Caco-2 (cell line): ENCODE data around the gene CAMK4. TPM values are rescaled to one million over a fixed set of nuclear protein-coding genes. Genes with fewer than 3 reads are reported as not detected.

Experiments
- BruUV-seq: library from RNA; stranded (reverse); fragments of 400-500 nt; replicated peaks from 2 replicates; lab custom pipeline; 2021; lab: Mats Ljungman, UMichigan
- CTCF ChIA-PET: fragments of 300-600 bp; sonication (Branson Sonifier 250); formaldehyde crosslinking; loops from one replicate; lab custom pipeline; 2022; ENCODE audit warnings: antibody characterized with exemption; lab: Charles Lee
- POLR2A ChIA-PET: fragments of 300-600 bp; sonication (Branson Sonifier 250); formaldehyde crosslinking; loops from one replicate; lab custom pipeline; 2022; ENCODE audit warnings: antibody characterized with exemption; lab: Charles Lee
- DNase-seq, 2 experiments: peaks; one replicate each; pipeline versions ENCODE4 v3.0.0 to v3.0.0-alpha.2; 2020 to 2022
- H3K27me3 ChIP-seq: replicated peaks from 2 replicates; pipeline ENCODE4 v1.6.0; 2011; ENCODE audit warnings: low read length; ENCODE audit not compliant: control insufficient read depth, insufficient read depth
- H3K36me3 ChIP-seq: 2 replicates; pipeline ENCODE4 v1.5.1; 2011; ENCODE audit warnings: low read length; ENCODE audit not compliant: control insufficient read depth, insufficient read depth
- H3K4me1 ChIP-seq: fragments of 250-450 bp; sonication (Bioruptor Pico); 2 replicates; pipeline ENCODE4 v1.5.1; 2020; ENCODE audit warnings: mild to moderate bottlenecking
- H3K4me3 ChIP-seq: 2 replicates; pipeline ENCODE4 v1.5.1; 2011; ENCODE audit warnings: low read depth, mild to moderate bottlenecking, control low read depth, low read length
- H3K9me3 ChIP-seq: fragments of 250-450 bp; sonication (Bioruptor Pico); 2 replicates; pipeline ENCODE4 v1.5.1; 2020; ENCODE audit warnings: mild to moderate bottlenecking, moderate library complexity
- H3K27ac Mint-ChIP-seq: one replicate; pipeline ENCODE4 v1.8.0; 2022; ENCODE audit warnings: mixed read lengths; ENCODE audit not compliant: unreplicated experiment
- H3K27me3 Mint-ChIP-seq: one replicate; pipeline ENCODE4 v1.8.0; 2022; ENCODE audit warnings: mixed read lengths; ENCODE audit not compliant: insufficient read depth, unreplicated experiment
- H3K36me3 Mint-ChIP-seq: one replicate; pipeline ENCODE4 v1.8.0; 2022; ENCODE audit warnings: mild to moderate bottlenecking, mixed read lengths; ENCODE audit not compliant: insufficient read depth, unreplicated experiment
- H3K4me1 Mint-ChIP-seq: one replicate; pipeline ENCODE4 v1.8.0; 2022; ENCODE audit warnings: low read depth, mixed read lengths; ENCODE audit not compliant: unreplicated experiment
- H3K4me3 Mint-ChIP-seq: one replicate; pipeline ENCODE4 v1.8.0; 2022; ENCODE audit warnings: mild to moderate bottlenecking, moderate library complexity, mixed read lengths; ENCODE audit not compliant: unreplicated experiment
- H3K9me3 Mint-ChIP-seq: one replicate; pipeline ENCODE4 v1.8.0; 2022; ENCODE audit warnings: mixed read lengths; ENCODE audit not compliant: unreplicated experiment
- CTCF ChIP-seq, 2 experiments: fragments of 200-600 bp in 1 of 2; IDR thresholded peaks; 1 replicate in 1 of 2; 2 replicates in 1 of 2; pipeline versions ENCODE4 v1.5.1 to v1.8.0; 2011 to 2022; ENCODE audit warnings: antibody characterized with exemption in 1 of 2, control low read depth in 1 of 2, inconsistent platforms in 1 of 2, low read depth in 1 of 2, low read length in 1 of 2, mild to moderate bottlenecking in 1 of 2, moderate library complexity in 1 of 2; ENCODE audit not compliant: insufficient read depth in 1 of 2, severe bottlenecking in 1 of 2, unreplicated experiment in 1 of 2
- intact Hi-C: fragments of 100-400 bp; cut with micrococcal nuclease; formaldehyde crosslinking; loops from one replicate; pipeline ENCODE4 v1.10.0; 2022; ENCODE audit not compliant: unreplicated experiment
- total RNA-seq: library from RNA; stranded (reverse); gene quantifications from 2 replicates; pipeline ENCODE4 v1.2.3, GENCODE V29; 2022

The CAMK4 gene
- total RNA-seq, 1 experiment from 2014 or later: not detected

- H3K9me3 ChIP-seq: no peaks in the 10 kb centered on the region
- ChIA-PET POLR2A (no interaction called here), CTCF (no interaction called here)
- peaks cover 22% of the 10 kb centered on the region for H3K27me3 Mint-ChIP-seq
- intact Hi-C loops: no loop called here
- H3K4me1 Mint-ChIP-seq: no peaks in the 10 kb centered on the region
- no peak overlapping the region for H3K4me3 ChIP-seq
- no peak overlapping the region for H3K27ac Mint-ChIP-seq
- H3K27me3 ChIP-seq: no peaks in the 10 kb centered on the region
- no TSS peak for BruUV-seq
- H3K36me3 ChIP-seq: no peaks in the 10 kb centered on the region
- no peaks in the 10 kb centered on the region for H3K9me3 Mint-ChIP-seq
- no peak for TF ChIP-seq CTCF (IDR thresholded peaks at IDR 0.05; ENCODE audit: insufficient read depth in 1 of 2, low read depth in 1 of 2, low read length in 1 of 2, severe bottlenecking in 1 of 2, unreplicated experiment in 1 of 2)
- H3K4me3 Mint-ChIP-seq: no peak overlapping the region
- H3K4me1 ChIP-seq: no peaks in the 10 kb centered on the region
- H3K36me3 Mint-ChIP-seq: no peaks in the 10 kb centered on the region
- DNase-seq: no peak
These were observed 230.6 kb downstream of the CAMK4 start for GRCh38 chr5:111454776-111455175.

- intact Hi-C loops: loop anchor here (5.0 kb wide), 1 partner anchor 304 kb away; no protein-coding TSS in a partner anchor
- H3K9me3 ChIP-seq: no peaks in the 10 kb centered on the region
- H3K9me3 Mint-ChIP-seq: no peaks in the 10 kb centered on the region
- no peaks in the 10 kb centered on the region for H3K27me3 ChIP-seq
- H3K4me3 ChIP-seq: no peak overlapping the region
- H3K27me3 Mint-ChIP-seq: peaks cover 38% of the 10 kb centered on the region
- no TSS peak for BruUV-seq
- no peak for DNase-seq
- ChIA-PET CTCF (no interaction called here), POLR2A (no interaction called here)
- no peak overlapping the region for H3K4me3 Mint-ChIP-seq
- no peak overlapping the region for H3K27ac Mint-ChIP-seq
- H3K4me1 Mint-ChIP-seq: no peaks in the 10 kb centered on the region
- H3K36me3 Mint-ChIP-seq: no peaks in the 10 kb centered on the region
- no peaks in the 10 kb centered on the region for H3K36me3 ChIP-seq
- no peak for TF ChIP-seq CTCF (IDR thresholded peaks at IDR 0.05; ENCODE audit: insufficient read depth in 1 of 2, low read depth in 1 of 2, low read length in 1 of 2, severe bottlenecking in 1 of 2, unreplicated experiment in 1 of 2)
- no peaks in the 10 kb centered on the region for H3K4me1 ChIP-seq
These were observed 237.1 kb downstream of the CAMK4 start for GRCh38 chr5:111461255-111461671.

- TF ChIP-seq CTCF (IDR thresholded peaks at IDR 0.05; ENCODE audit: insufficient read depth in 1 of 2, low read depth in 1 of 2, low read length in 1 of 2, severe bottlenecking in 1 of 2, unreplicated experiment in 1 of 2): no peak
- Mint-ChIP-seq H3K27me3 (peaks cover 40% of the 10 kb centered on the region), H3K4me1 (no peaks in the 10 kb centered on the region), H3K4me3 (no peak overlapping the region), H3K9me3 (no peaks in the 10 kb centered on the region), H3K27ac (no peak overlapping the region), H3K36me3 (no peaks in the 10 kb centered on the region)
- Histone ChIP-seq H3K4me1 (no peaks in the 10 kb centered on the region), H3K36me3 (no peaks in the 10 kb centered on the region), H3K27me3 (no peaks in the 10 kb centered on the region), H3K4me3 (no peak overlapping the region), H3K9me3 (no peaks in the 10 kb centered on the region)
- ChIA-PET POLR2A (no interaction called here), CTCF (no interaction called here)
- intact Hi-C loops: loop anchor here (5.0 kb wide), 1 partner anchor 305 kb away; no protein-coding TSS in a partner anchor
- no peak for DNase-seq
- no TSS peak for BruUV-seq
These were observed 237.8 kb downstream of the CAMK4 start for GRCh38 chr5:111461934-111462333.
